SK-N-SH (cell line): ENCODE measurements around the gene BBOF1. TPM values are rescaled to one million over a fixed set of nuclear protein-coding genes. Genes with fewer than 3 reads are reported as not detected.

Experiments used
- CTCF ChIA-PET: fragments of 300-600, 350-600 bp; formaldehyde crosslinking; extraction: SDS; loops from one replicate; lab custom pipeline; 2021; lab: Yijun Ruan, JAX
- POLR2A ChIA-PET: fragments of 350-600 bp; sonication (Branson Sonifier 250); formaldehyde crosslinking; extraction: SDS; loops from one replicate; lab custom pipeline; 2020; ENCODE audit warnings: antibody characterized with exemption, inconsistent platforms; lab: Yijun Ruan, JAX
- DNase-seq: peaks from one replicate; pipeline ENCODE4 v3.0.0; 2012
- H2AFZ ChIP-seq: fragments of 200-600 bp; sonication (generic); 2 replicates; pipeline ENCODE4 v1.8.1; 2016; ENCODE audit warnings: antibody characterized with exemption, mild to moderate bottlenecking, low read depth
- H3F3A ChIP-seq: fragments of 200-600 bp; sonication (generic); replicated peaks from 2 replicates; pipeline ENCODE3; 2016; ENCODE audit warnings: antibody characterized with exemption, mild to moderate bottlenecking; ENCODE audit not compliant: insufficient read depth
- H3K27ac ChIP-seq, 2 experiments: fragments of 200-500 bp in 1 of 2; fragments of 200-600 bp in 1 of 2; sonication (Bioruptor generic) in 1 of 2; sonication (generic), shearing (Covaris generic) in 1 of 2; 2 replicates each; pipeline versions ENCODE4 v1.5.1 to v1.6.1; 2014 to 2016; ENCODE audit warnings: low read depth in 2 of 2, inconsistent platforms in 1 of 2, low read length in 1 of 2, mild to moderate bottlenecking in 1 of 2, mixed read lengths in 1 of 2
- H3K27me3 ChIP-seq: fragments of 200-600 bp; sonication (generic), shearing (Covaris generic); 2 replicates; pipeline ENCODE4 v1.6.1; 2016; ENCODE audit warnings: mixed run types; ENCODE audit not compliant: insufficient read depth
- H3K36me3 ChIP-seq, 2 experiments: fragments of 200-500 bp in 1 of 2; fragments of 200-600 bp in 1 of 2; sonication (Bioruptor generic) in 1 of 2; sonication (generic) in 1 of 2; replicated peaks in 1 of 2; 2 replicates each; pipeline versions ENCODE3 to v1.5.1; 2014 to 2016; ENCODE audit warnings: low read length in 1 of 2, mild to moderate bottlenecking in 1 of 2; ENCODE audit not compliant: insufficient read depth in 2 of 2, control insufficient read depth in 1 of 2
- H3K4me1 ChIP-seq, 2 experiments: fragments of 200-500 bp in 1 of 2; fragments of 200-600 bp in 1 of 2; sonication (Bioruptor generic) in 1 of 2; sonication (generic), shearing (Covaris generic) in 1 of 2; 2 replicates each; pipeline versions ENCODE4 v1.5.1 to v1.6.1; 2014 to 2016; ENCODE audit warnings: low read depth in 1 of 2, low read length in 1 of 2, mixed run types in 1 of 2; ENCODE audit not compliant: insufficient read depth in 2 of 2, control insufficient read depth in 1 of 2
- H3K4me2 ChIP-seq: fragments of 200-600 bp; sonication (generic), shearing (Covaris generic); 2 replicates; pipeline ENCODE4 v1.6.1; 2017; ENCODE audit warnings: mixed run types
- H3K4me3 ChIP-seq, 2 experiments: fragments of 200-500 bp in 1 of 2; fragments of 200-600 bp in 1 of 2; sonication (Bioruptor generic) in 1 of 2; sonication (generic), shearing (Covaris generic) in 1 of 2; 2 replicates each; pipeline versions ENCODE4 v1.5.1 to v1.8.1; 2014 to 2016; ENCODE audit warnings: low read depth in 2 of 2, inconsistent platforms in 1 of 2, low read length in 1 of 2, mild to moderate bottlenecking in 1 of 2, mixed read lengths in 1 of 2, moderate library complexity in 1 of 2
- H3K79me2 ChIP-seq: fragments of 200-600 bp; sonication (generic); 2 replicates; pipeline ENCODE4 v1.8.1; 2017; ENCODE audit warnings: mild to moderate bottlenecking; ENCODE audit not compliant: insufficient read depth
- H3K9ac ChIP-seq: fragments of 200-600 bp; sonication (generic); 2 replicates; pipeline ENCODE4 v1.6.1; 2017; ENCODE audit warnings: mixed run types
- H3K9me2 ChIP-seq: fragments of 200-600 bp; sonication (generic); 2 replicates; pipeline ENCODE4 v1.6.1; 2017; ENCODE audit warnings: mixed run types
- H3K9me3 ChIP-seq: fragments of 200-600 bp; sonication (generic); 2 replicates; pipeline ENCODE4 v1.6.1; 2017; ENCODE audit warnings: mixed run types, mild to moderate bottlenecking, moderate library complexity
- H4K20me1 ChIP-seq: fragments of 200-600 bp; sonication (generic); 2 replicates; pipeline ENCODE4 v1.6.1; 2017; ENCODE audit warnings: mild to moderate bottlenecking, mixed run types; ENCODE audit not compliant: insufficient read depth
- CHD2 ChIP-seq: fragments of 150-350 bp; IDR thresholded peaks from 2 replicates; pipeline ENCODE4 v1.6.1; 2018; ENCODE audit warnings: low read length; ENCODE audit not compliant: partially characterized antibody
- CTCF ChIP-seq: fragments of 200-600 bp; sonication (generic); IDR thresholded peaks from 2 replicates; pipeline ENCODE4 v1.6.1; 2017; ENCODE audit warnings: antibody characterized with exemption, mild to moderate bottlenecking, moderate library complexity
- FOSL2 ChIP-seq: IDR thresholded peaks from 2 replicates; pipeline ENCODE4 v1.4.0; 2012; ENCODE audit warnings: low read depth, mild to moderate bottlenecking, moderate library complexity, borderline replicate concordance
- FOXJ3 ChIP-seq: sonication (generic); formaldehyde crosslinking; IDR thresholded peaks from 2 replicates; pipeline ENCODE4 v1.5.1; 2020; ENCODE audit warnings: mild to moderate bottlenecking, missing genetic modification reagents
- FOXM1 ChIP-seq: IDR thresholded peaks from 2 replicates; pipeline ENCODE4 v1.4.0; 2012; ENCODE audit warnings: low read depth, mild to moderate bottlenecking
- GABPA ChIP-seq: IDR thresholded peaks from 2 replicates; pipeline ENCODE4 v1.4.0; 2012; ENCODE audit warnings: low read depth, mild to moderate bottlenecking
- GATA2 ChIP-seq: sonication (generic); formaldehyde crosslinking; IDR thresholded peaks from 2 replicates; pipeline ENCODE4 v1.5.0; 2020; ENCODE audit warnings: mild to moderate bottlenecking, missing genetic modification reagents
- IRF3 ChIP-seq: fragments of 150-350 bp; IDR thresholded peaks from 2 replicates; pipeline ENCODE4 v1.6.1; 2016; ENCODE audit warnings: mild to moderate bottlenecking, low read depth, low read length
- MAX ChIP-seq: IDR thresholded peaks from 2 replicates; pipeline ENCODE4 v1.4.0; 2012; ENCODE audit warnings: low read depth
- NFIC ChIP-seq: IDR thresholded peaks from 2 replicates; pipeline ENCODE4 v1.4.0; 2012; ENCODE audit warnings: borderline replicate concordance
- PBX3 ChIP-seq: IDR thresholded peaks from 2 replicates; pipeline ENCODE4; 2012
- POLR2AphosphoS5 ChIP-seq: IDR thresholded peaks from 2 replicates; pipeline ENCODE4 v1.6.1; 2012; ENCODE audit warnings: low read depth, low read length
- RAD21 ChIP-seq: IDR thresholded peaks from 2 replicates; pipeline ENCODE4 v1.6.1; 2012; ENCODE audit warnings: mild to moderate bottlenecking, low read length
- RCOR1 ChIP-seq: fragments of 150-350 bp; IDR thresholded peaks from 2 replicates; pipeline ENCODE4 v1.6.1; 2017; ENCODE audit warnings: antibody characterized with exemption, low read length
- REST ChIP-seq: IDR thresholded peaks from 2 replicates; pipeline ENCODE4 v1.6.1; 2012; ENCODE audit warnings: mild to moderate bottlenecking, low read depth, low read length, moderate library complexity
- RFX5 ChIP-seq: IDR thresholded peaks from 2 replicates; pipeline ENCODE4 v1.6.1; 2012; ENCODE audit warnings: mild to moderate bottlenecking, improper control_type of control experiment, low read length
- SIN3A ChIP-seq: IDR thresholded peaks from 2 replicates; pipeline ENCODE4 v1.6.1; 2012; ENCODE audit warnings: low read depth, mild to moderate bottlenecking, low read length, moderate library complexity, borderline replicate concordance
- TAF1 ChIP-seq: IDR thresholded peaks from 2 replicates; pipeline ENCODE4 v1.6.1; 2012; ENCODE audit warnings: low read depth, mild to moderate bottlenecking, low read length, moderate library complexity, borderline replicate concordance
- TEAD4 ChIP-seq: IDR thresholded peaks from 2 replicates; pipeline ENCODE4 v1.4.0; 2012; ENCODE audit warnings: mild to moderate bottlenecking, borderline replicate concordance; ENCODE audit not compliant: insufficient read depth
- WGBS: methylation state at CpG from one replicate; pipeline ENCODE4 v1.1.6; 2017; ENCODE audit warnings: low lambda C conversion rate; 5-methylcytosine and 5-hydroxymethylcytosine counted together
- polyA plus RNA-seq, 3 experiments: library from polyadenylated mRNA; depleted of rRNA; stranded (reverse); fragments of >200 nt; gene quantifications; 2 replicates each; pipeline ENCODE4 v1.2.3, GENCODE V29; 2012

Gene BBOF1
- polyA plus RNA-seq, 1 of the 3 experiments (the other 2 are of a cell fraction), result 1.9 TPM

GRCh38 chr14:74029136-74029535, 10.0 kb downstream of the BBOF1 start:
- H3K4me1 ChIP-seq, result no peaks in the 10 kb centered on the region
- H3F3A ChIP-seq, result peaks cover 7% of the 10 kb centered on the region
- POLR2A ChIA-PET, result no interaction called here
- DNase-seq, result no peak
- H3K9me2 ChIP-seq, result no peaks in the 10 kb centered on the region
- H3K9ac ChIP-seq, result no peak overlapping the region
- CTCF ChIA-PET, result no interaction called here
- 96% methylated on average over 3 of the region's 3 CpGs for WGBS
- H3K27ac ChIP-seq, result no peak overlapping the region
- no peaks in the 10 kb centered on the region for H3K9me3 ChIP-seq
- H2AFZ ChIP-seq, result no peak overlapping the region
- H4K20me1 ChIP-seq, result no peaks in the 10 kb centered on the region
- H3K27me3 ChIP-seq, result no peaks in the 10 kb centered on the region
- H3K79me2 ChIP-seq, result no peaks in the 10 kb centered on the region
- H3K36me3 ChIP-seq, result peaks cover 0 to 2% of the 10 kb centered on the region in 2 experiments
- no peak for TF ChIP-seq FOSL2
- TF ChIP-seq PBX3, result no peak
- no peak for TF ChIP-seq IRF3
- no peak for TF ChIP-seq REST
- no peak for TF ChIP-seq RFX5
- TF ChIP-seq FOXJ3, result no peak
- TF ChIP-seq FOXM1, result no peak
- no peak for TF ChIP-seq NFIC
- TF ChIP-seq RAD21, result no peak
- TF ChIP-seq CTCF, result no peak
- no peak for TF ChIP-seq POLR2AphosphoS5
- no peak for TF ChIP-seq GATA2 (CRISPR knock-in tag)
- no peak for TF ChIP-seq SIN3A
- no peak for TF ChIP-seq TAF1
- no peak for TF ChIP-seq TEAD4
- TF ChIP-seq GABPA, result no peak
- no peak for TF ChIP-seq MAX
- TF ChIP-seq RCOR1, result no peak
- no peak for TF ChIP-seq CHD2
- no peak overlapping the region for H3K4me3 ChIP-seq
- H3K4me2 ChIP-seq, result no peak overlapping the region
